MM.1S (cell line): ENCODE results near the gene HDAC7.
A peak's percentile ranks its signal among the peaks of the same experiment; 100 is the strongest.

Experiments
- DNase-seq: peaks from one replicate; pipeline ENCODE4 v3.0.0-alpha.2; 2015
- H2AFZ ChIP-seq: fragments of 300-600 bp; sonication (generic); 2 replicates; pipeline ENCODE4 v1.6.0; 2016; ENCODE audit warnings: antibody characterized with exemption, low read length
- H3F3A ChIP-seq: fragments of 300-600 bp; sonication (generic); 2 replicates; pipeline ENCODE4 v1.6.1; 2016; ENCODE audit warnings: mild to moderate bottlenecking, antibody characterized with exemption, low read length, moderate library complexity, mixed read lengths; ENCODE audit not compliant: insufficient read depth
- H3K27ac ChIP-seq: fragments of 300-600 bp; sonication (generic); 2 replicates; pipeline ENCODE4 v1.5.1; 2016; ENCODE audit warnings: mild to moderate bottlenecking, low read length
- H3K27me3 ChIP-seq: fragments of 300-600 bp; sonication (generic); replicated peaks from 2 replicates; pipeline ENCODE4 v1.6.0; 2016; ENCODE audit warnings: low read length; ENCODE audit not compliant: insufficient read depth
- H3K36me3 ChIP-seq: fragments of 300-600 bp; sonication (generic); replicated peaks from 2 replicates; pipeline ENCODE4 v1.6.1; 2016; ENCODE audit warnings: mild to moderate bottlenecking, low read length, mixed read lengths; ENCODE audit not compliant: insufficient read depth
- H3K4me1 ChIP-seq: fragments of 300-600 bp; sonication (generic); 2 replicates; pipeline ENCODE4 v1.6.1; 2016; ENCODE audit warnings: low read length, mixed read lengths
- H3K4me2 ChIP-seq: fragments of 300-600 bp; sonication (generic); 2 replicates; pipeline ENCODE4 v1.6.0; 2016; ENCODE audit warnings: low read depth, low read length
- H3K4me3 ChIP-seq: fragments of 300-600 bp; sonication (generic); 2 replicates; pipeline ENCODE4 v1.5.1; 2016; ENCODE audit warnings: low read length, mixed read lengths
- H3K79me2 ChIP-seq: fragments of 300-600 bp; sonication (generic); 2 replicates; pipeline ENCODE4 v1.6.1; 2016; ENCODE audit warnings: mixed run types, low read length, mixed read lengths
- H3K9ac ChIP-seq: fragments of 300-600 bp; sonication (generic); 2 replicates; pipeline ENCODE4 v1.6.1; 2016; ENCODE audit warnings: low read length, mixed read lengths
- H3K9me2 ChIP-seq: fragments of 300-600 bp; sonication (generic); replicated peaks from 2 replicates; pipeline ENCODE4 v1.6.1; 2016; ENCODE audit warnings: mild to moderate bottlenecking, low read length, mixed read lengths; ENCODE audit not compliant: insufficient read depth
- H3K9me3 ChIP-seq: fragments of 300-600 bp; sonication (generic); replicated peaks from 2 replicates; pipeline ENCODE4 v1.6.1; 2016; ENCODE audit warnings: mild to moderate bottlenecking, low read length, mixed read lengths; ENCODE audit not compliant: insufficient read depth
- H4K20me1 ChIP-seq: fragments of 300-600 bp; sonication (generic); 2 replicates; pipeline ENCODE4 v1.6.1; 2016; ENCODE audit warnings: mild to moderate bottlenecking, low read length, moderate library complexity, mixed read lengths; ENCODE audit not compliant: insufficient read depth
- EZH2 ChIP-seq: fragments of 300-600 bp; sonication (generic); optimal IDR thresholded peaks from 2 replicates; pipeline ENCODE3; 2017; ENCODE audit warnings: low read depth, mild to moderate bottlenecking, antibody characterized with exemption, low read length, mixed read lengths
- EZH2phosphoT487 ChIP-seq: fragments of 300-600 bp; sonication (generic); IDR thresholded peaks from 2 replicates; pipeline ENCODE4 v1.6.1; 2018; ENCODE audit warnings: antibody characterized with exemption, low read length
- TF ChIP-seq, protein P1 (sequence below): fragments of 300-600 bp; sonication (generic); IDR thresholded peaks from 2 replicates; pipeline ENCODE4 v1.5.1; 2016; ENCODE audit warnings: antibody characterized with exemption, low read length, mixed read lengths

HDAC7 gene

DNA sequence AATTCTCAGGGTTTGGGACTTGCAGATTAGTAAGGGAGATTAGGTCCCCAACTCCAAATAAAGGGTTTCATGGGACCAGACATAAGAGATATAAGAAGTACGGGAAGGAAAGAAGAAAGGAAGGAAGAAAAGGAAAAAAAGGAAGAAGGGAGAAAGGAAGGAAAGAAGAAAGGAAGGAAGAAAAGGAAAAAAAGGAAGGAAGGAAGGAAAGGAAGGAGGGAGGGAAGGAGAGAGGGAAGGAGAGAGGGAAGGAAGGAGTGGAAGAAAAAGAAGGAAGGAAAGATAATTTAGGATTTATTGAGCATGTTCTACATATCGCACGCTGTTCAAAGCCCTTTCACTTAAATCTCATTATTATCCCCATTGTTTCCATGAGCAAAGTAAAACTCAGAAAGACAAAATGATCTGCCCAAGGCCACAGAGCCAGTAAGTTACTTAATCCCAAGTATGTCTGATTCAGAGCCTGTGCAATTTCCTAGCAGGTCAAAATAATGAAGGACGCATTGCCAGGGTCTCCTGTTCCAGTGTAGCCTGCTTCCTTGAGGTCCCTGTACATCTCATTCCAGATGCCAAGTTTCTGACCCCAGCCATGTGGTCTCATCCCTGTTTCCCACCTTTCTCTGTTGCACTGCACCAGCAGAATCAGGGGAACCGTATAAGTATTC is 3.9 kb upstream of the HDAC7 start:
- Histone ChIP-seq H3K27ac (peak overlapping the region; percentile 59; the same call in 1 of the 2 replicates), H3K9ac (no peak overlapping the region), H3K36me3 (no peaks in the 10 kb centered on the region), H3K79me2 (peaks cover 15% of the 10 kb centered on the region), H3F3A (peaks cover 14% of the 10 kb centered on the region), H3K4me1 (peaks cover 50% of the 10 kb centered on the region), H3K9me3 (no peaks in the 10 kb centered on the region), H2AFZ (no peak overlapping the region), H3K27me3 (no peaks in the 10 kb centered on the region), H3K9me2 (no peaks in the 10 kb centered on the region), H4K20me1 (no peaks in the 10 kb centered on the region), H3K4me3 (no peak overlapping the region), H3K4me2 (peak overlapping the region; percentile 59; the same call in 1 of the 2 replicates)
- TF ChIP-seq EZH2phosphoT487 (no peak), EZH2 (no peak)
- TF ChIP-seq, protein P1, sequence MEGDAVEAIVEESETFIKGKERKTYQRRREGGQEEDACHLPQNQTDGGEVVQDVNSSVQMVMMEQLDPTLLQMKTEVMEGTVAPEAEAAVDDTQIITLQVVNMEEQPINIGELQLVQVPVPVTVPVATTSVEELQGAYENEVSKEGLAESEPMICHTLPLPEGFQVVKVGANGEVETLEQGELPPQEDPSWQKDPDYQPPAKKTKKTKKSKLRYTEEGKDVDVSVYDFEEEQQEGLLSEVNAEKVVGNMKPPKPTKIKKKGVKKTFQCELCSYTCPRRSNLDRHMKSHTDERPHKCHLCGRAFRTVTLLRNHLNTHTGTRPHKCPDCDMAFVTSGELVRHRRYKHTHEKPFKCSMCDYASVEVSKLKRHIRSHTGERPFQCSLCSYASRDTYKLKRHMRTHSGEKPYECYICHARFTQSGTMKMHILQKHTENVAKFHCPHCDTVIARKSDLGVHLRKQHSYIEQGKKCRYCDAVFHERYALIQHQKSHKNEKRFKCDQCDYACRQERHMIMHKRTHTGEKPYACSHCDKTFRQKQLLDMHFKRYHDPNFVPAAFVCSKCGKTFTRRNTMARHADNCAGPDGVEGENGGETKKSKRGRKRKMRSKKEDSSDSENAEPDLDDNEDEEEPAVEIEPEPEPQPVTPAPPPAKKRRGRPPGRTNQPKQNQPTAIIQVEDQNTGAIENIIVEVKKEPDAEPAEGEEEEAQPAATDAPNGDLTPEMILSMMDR, result no peak
- DNase-seq, result no peak

- Histone ChIP-seq H4K20me1 (no peaks in the 10 kb centered on the region), H3K4me2 (no peak overlapping the region), H3K9ac (no peak overlapping the region), H3F3A (peaks cover 14% of the 10 kb centered on the region), H3K79me2 (peaks cover 22% of the 10 kb centered on the region), H3K9me3 (no peaks in the 10 kb centered on the region), H3K27me3 (no peaks in the 10 kb centered on the region), H3K36me3 (no peaks in the 10 kb centered on the region), H3K4me3 (no peak overlapping the region), H2AFZ (no peak overlapping the region), H3K9me2 (no peaks in the 10 kb centered on the region), H3K27ac (no peak overlapping the region), H3K4me1 (peaks cover 49% of the 10 kb centered on the region)
- no peak for TF ChIP-seq EZH2phosphoT487
- TF ChIP-seq, protein P1, result no peak
- no peak for TF ChIP-seq EZH2
- DNase-seq, result no peak
These were observed 3.2 kb upstream of the HDAC7 start for GRCh38 chr12:47822863-47823262.

DNA sequence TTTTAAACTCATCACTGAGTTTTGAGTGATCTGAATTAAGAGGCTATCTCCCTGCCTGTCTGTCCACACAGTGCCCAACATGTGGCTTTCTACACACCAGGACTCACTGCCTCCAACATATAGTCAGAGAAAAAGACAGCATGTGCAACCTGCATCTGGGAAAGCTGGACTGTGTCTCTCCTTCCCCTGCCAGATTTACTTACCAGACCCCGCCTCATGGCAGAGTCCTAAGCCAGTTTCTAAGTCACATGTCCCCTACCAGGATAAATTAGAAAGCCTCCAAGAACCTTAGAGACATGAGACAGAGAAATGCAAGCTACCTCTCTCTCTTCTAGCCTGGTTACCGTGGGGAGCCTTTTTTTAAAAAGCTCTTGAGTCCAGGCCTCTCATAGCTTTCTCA is 2.7 kb upstream of the HDAC7 start:
- Histone ChIP-seq H3K4me3 (no peak overlapping the region), H3K4me1 (peaks cover 54% of the 10 kb centered on the region), H2AFZ (no peak overlapping the region), H3F3A (peaks cover 18% of the 10 kb centered on the region), H3K4me2 (no peak overlapping the region), H3K79me2 (peaks cover 27% of the 10 kb centered on the region), H3K27me3 (no peaks in the 10 kb centered on the region), H3K9ac (no peak overlapping the region), H4K20me1 (no peaks in the 10 kb centered on the region), H3K9me3 (no peaks in the 10 kb centered on the region), H3K9me2 (no peaks in the 10 kb centered on the region), H3K36me3 (no peaks in the 10 kb centered on the region), H3K27ac (no peak overlapping the region)
- no peak for DNase-seq
- TF ChIP-seq, protein P1, result no peak
- TF ChIP-seq EZH2phosphoT487 (no peak), EZH2 (no peak)
